ENCODE data around the gene ATG14.
A peak's percentile ranks its signal among the peaks of the same experiment; 100 is the strongest.
"Not testable (repeated sequence)": the region's sequence is repeated elsewhere in the genome, so short reads cannot be mapped to it uniquely, and the experiment has no call there.

ATG14 gene

GRCh38 chr14:55411426-55412389 lies at the start of gene ATG14:
Gene ATG14, minus strand, starts transcription at chr14:55411830. Its CDS starts 8 bp downstream, at chr14:55411822.
- DNase-seq = peak; percentile 79

DNA sequence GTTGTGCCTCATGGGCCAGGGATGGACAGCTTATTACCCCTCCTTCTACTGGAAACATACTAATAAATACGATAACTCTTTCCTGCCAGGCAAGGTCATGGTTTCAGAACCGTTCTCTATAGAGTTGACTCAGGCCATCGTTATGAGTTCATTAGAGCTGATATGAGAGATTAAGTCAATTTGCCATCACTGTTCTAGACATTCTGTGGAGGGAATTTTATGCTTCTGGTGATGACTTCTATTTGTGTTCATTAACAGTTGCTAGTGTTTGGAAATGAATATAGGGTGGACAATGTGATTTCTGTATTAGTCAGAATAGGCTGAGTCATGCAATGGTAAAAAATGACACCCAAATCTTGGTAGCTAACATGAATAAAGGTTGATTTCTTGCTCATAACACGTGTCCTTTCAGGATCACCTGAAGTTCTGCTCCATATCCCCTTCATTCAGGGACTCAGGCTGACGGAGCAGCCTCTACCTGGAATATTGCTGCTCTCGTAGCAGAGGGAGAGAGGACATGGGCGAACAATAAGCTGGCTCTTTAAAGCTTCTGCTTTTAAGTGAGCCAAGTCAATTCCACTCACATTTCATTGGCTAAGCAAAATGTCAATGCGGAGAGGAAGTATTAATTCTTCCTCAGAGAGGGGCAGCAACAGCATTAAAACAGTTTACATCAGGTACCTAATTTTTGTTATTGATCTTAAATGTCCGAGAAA lies 47.3 kb upstream of the ATG14 start:
- no peak for DNase-seq

DNA sequence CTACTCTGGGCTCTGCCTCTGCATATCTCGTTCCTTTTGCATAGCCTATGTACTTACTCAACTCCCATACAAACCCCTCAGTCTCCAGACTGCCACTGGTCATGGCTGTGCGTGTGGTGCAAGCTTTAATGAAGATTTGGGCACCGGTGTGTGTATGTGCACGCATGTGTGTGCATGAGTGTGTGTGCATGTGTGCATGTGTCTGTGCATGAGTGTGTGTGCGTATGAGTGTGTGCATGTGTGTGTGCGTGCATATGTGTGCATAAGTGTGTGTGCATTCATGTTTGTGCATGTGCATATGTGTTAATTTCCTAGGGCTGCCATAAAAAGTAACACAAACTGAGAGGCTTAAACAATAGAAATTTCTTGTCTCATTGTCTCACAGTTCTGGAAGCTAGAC lies 45.9 kb upstream of the ATG14 start:
- no peak for DNase-seq

GRCh38 chr14:55456411-55456810 lies 44.8 kb upstream of the ATG14 start:
- DNase-seq = not testable (repeated sequence)

DNA sequence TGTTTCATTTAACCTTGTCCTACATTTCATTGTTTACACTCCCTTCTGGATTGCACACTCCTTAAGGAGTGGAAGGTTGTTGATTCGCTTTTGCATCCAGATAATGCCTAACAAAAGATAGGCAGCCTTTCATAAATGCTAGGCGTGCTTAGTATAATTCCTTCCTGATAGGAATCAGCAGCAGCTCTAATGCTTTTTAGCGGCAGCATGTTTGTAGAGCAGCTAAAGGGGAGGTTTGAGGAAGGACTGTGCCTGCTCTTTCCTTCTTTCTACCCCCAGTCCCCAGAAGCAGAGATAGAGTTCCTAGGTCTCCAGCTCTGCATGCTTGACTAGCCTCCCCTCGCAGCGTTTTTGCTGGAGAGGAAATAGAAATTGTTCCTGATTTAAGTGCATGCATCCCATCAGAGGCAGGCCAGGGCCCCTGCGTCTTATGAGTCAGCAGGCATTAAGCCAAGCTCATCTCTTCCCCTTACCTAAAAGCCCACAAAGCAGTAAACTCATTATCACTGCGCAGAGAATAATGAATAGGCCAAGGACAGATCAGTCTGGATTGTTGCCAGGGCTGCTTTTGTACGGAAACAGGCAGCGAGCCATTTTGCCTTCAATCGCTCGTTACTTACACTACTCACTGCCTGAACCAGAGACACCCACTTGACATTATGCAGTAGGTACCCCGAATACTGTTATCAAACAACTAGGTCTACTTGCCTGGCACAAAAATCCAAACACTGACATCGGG lies 42.8 kb upstream of the ATG14 start:
- peak; percentile 93 for DNase-seq

- DNase-seq = no peak
Measured at GRCh38 chr14:55451950-55452349, 40.3 kb upstream of the ATG14 start.

- no peak for DNase-seq
Measured at GRCh38 chr14:55451398-55451797, 39.8 kb upstream of the ATG14 start.

DNA sequence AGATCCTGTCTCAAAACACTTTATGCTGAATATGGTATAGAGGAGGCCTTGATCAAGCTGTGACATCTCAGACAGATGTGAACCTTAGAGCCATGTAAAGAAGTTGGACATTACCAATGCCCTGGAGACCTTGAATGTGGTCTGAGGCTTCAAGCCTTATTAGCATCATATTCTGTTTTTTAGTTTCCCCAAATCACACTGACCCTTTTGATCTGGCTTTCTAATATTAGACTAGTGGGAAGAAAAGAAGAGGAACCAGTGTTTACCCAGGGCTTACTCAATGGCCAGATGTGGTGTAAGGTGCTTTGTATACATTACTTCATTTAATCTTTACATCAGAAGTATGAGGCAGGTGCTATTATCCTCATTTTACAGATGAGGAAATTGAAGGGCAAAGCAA lies 39.4 kb upstream of the ATG14 start:
- no peak for DNase-seq

- no peak for DNase-seq
Measured at GRCh38 chr14:55450539-55450938, 38.9 kb upstream of the ATG14 start.

GRCh38 chr14:55450124-55450523 lies 38.5 kb upstream of the ATG14 start:
- no peak for DNase-seq

GRCh38 chr14:55449116-55449515 lies 37.5 kb upstream of the ATG14 start:
- DNase-seq = no peak

GRCh38 chr14:55448141-55448614 lies 36.5 kb upstream of the ATG14 start:
- DNase-seq = no peak

DNA sequence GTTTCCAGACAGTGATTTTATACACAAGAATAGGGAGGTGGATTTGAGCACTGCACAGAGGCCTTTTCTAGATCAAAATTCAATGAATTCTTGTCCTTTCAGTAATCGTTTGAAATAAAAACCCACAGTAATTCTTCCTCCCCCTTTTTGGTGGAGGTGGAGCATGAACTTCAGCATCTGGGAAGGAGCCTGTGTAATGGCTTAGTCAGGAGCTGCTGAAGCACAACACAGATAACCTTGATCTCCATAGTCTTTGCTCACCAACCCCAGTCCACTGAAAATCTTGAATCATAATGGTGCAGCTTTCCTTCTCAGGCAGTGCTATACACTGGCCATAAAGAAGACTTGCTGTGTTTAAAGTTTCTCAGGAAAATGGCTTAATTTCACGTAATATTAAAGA lies 35.2 kb upstream of the ATG14 start:
- no peak for DNase-seq

- peak; percentile 71 for DNase-seq
Measured at GRCh38 chr14:55446127-55446736, 34.6 kb upstream of the ATG14 start.

DNA sequence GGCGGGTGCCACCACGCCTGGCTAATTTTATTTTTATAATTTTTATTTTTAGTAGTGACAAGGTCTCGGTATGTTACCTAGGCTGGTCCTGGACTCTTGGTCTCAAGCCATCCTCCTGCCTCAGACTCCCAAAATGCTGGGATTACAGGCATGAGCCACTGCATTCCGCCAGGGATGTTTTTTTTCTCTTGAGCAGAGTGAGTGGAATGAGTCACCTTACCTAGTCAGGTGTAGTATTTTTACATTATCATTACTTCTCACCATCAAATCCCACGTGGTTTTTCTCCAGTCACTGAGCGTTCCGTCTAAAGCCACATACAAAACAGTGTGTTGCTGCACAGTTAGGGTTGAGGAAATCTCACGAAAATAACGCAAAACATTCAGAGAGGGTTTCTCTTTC lies 29.7 kb upstream of the ATG14 start:
- DNase-seq = no peak

DNA sequence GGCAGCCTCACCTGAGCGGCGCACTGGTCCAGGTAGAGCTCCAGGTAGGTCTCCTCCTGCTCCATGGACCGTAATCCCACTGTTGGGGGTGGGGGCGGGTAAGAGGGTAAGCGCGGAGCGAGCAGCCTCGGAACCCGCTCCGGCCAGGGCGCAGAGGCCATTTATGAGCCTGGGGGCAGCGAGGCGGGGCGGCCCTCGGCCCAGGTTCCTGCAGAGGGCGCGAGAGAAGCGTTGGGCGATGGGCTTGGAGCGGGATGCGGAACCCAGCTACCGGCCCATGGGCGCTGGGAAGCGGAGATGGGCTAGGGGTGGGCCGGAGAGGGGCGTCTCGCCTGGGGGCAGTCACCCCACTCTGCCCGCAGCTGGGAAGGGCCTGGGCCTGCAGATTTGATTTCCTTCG lies 28.8 kb upstream of the ATG14 start, which contains the start of gene TBPL2:
Gene TBPL2, minus strand, starts transcription at position 232 of the 400 bp plus-strand sequence. Its CDS starts 167 bp downstream, at position 65.
- no peak for DNase-seq

- DNase-seq = peak; percentile 49
Measured at GRCh38 chr14:55438066-55438683, 26.5 kb upstream of the ATG14 start.

DNA sequence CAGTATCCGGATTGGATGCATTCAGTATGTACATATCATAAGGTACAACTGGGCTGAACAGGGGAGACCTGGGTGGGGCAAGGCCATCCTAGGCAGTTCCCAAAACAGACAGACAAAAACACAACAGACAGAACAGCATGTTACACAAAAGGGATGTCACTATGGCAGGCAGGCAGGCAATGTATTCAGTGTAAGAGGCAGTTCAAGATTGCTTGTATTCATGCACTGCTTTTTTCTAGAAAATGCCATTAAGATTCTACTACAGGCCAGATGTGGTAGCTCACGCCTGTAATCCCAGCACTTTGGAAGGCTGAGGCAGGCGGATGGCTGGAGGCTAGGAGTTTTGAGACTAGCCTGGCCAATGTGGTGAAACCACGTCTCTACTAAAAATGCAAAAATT lies 25.3 kb upstream of the ATG14 start:
- no peak for DNase-seq

DNA sequence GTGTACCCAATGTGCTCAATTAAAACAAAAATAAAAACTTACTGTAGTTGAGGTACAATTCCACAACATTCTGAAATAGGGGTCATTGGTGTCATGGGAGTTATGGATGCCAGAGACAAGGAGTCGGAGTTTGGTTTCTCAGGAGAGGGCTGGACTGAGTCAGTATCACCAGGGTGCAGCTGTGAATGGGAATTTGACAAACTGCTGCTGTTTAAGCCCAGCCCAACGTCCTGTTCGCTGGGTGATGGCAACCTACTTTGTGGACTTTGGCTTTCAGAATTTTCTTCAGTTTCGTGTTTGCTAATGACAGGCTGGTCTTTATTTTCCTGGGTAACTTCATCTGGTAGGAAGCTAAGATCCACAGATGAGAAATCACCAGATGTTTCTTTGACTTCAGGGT lies 24.9 kb upstream of the ATG14 start:
- no peak for DNase-seq

DNA sequence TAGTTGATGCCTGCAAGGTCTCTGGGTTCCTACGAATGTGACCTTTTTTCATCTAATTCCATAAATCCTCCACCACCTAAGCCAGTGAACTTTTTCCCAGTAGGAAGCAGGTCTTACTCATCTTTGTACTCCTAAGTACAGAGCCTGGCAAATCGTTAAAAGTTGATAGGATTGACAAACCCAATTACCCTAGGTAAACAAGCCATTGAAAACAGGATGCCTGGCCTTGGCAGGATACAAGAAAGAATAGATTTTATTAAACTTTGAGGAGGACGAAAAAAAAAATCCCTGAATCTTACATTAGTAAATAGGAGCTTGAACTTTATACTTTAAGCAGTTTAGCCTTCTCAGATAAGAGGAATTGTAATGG lies 23.2 kb upstream of the ATG14 start:
- no peak for DNase-seq

DNA sequence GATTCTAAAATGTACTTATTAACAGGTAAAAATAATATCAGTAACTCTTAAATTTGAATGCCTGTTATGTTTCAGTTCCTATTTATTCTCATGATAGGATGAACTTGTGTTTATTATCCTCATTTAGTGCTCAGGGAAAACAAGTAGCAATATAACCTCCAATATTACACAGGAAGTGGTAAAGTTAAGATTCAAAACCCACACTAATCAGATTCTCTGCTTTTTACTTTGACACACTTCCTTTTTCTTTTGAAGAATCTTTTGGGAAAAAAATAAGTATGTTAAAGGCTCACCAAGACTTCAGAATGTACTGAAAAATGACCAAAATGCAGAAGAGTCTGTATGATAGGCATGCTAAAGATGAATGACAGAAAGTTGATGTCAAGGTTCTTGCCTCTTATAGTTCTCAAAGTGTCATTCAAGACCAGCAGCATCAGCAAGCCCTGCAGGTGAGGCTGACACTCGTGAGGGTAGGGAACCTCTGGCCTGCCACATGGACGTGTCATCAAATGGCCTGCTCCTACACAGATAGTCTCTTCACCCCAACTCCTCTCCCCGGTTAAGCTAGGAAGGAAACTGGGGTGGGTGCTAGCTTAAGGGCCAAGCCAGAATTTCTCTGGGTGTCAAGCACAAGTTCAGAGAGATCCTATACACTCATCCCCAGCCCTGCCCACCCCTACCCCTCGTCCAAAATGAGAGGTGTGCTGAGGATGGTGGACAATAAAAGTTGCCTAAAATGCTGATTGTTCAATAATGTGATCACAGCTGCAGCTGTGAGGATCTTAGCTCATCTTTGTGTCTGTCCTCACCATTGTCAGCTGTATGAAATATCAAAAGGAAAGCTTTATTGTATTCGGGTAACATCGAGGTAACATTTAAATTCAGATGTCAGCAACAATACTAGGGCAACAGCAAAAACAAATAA lies 22.5 kb upstream of the ATG14 start:
- DNase-seq = no peak

Data from NCI-H2227 treated with DMSO at 0.1 percent for 48 hours (cell line).